GOT3 (cell line): ENCODE results near the gene HSPA1L.

Experiments
- DNase-seq: peaks from one replicate; lab custom pipeline; 2025; ENCODE audit warnings: mixed read lengths; lab: John Stamatoyannopoulos, UW

The HSPA1L gene

GRCh38 chr6:31763619-31763940, 51.5 kb downstream of the HSPA1L start:
- DNase-seq, result no peak

- DNase-seq, result no peak
Observed at GRCh38 chr6:31762878-31763618, 52.0 kb downstream of the HSPA1L start.

- DNase-seq, result no peak
Observed at GRCh38 chr6:31762356-31762755, 52.7 kb downstream of the HSPA1L start, which contains the start of gene SAPCD1. Gene SAPCD1, plus strand, starts transcription at chr6:31762656. Its CDS starts 399 bp downstream, at chr6:31763055.

GRCh38 chr6:31761343-31761742, 53.7 kb downstream of the HSPA1L start:
- no peak for DNase-seq

GRCh38 chr6:31760790-31761189, 54.3 kb downstream of the HSPA1L start:
- DNase-seq, result no peak
